Right cardiac atrium (tissue), 5 donors: Measurements from ENCODE around the gene PRRT1B. TPM values are rescaled to one million over a fixed set of nuclear protein-coding genes. Genes with fewer than 3 reads are reported as not detected.

Experiments used
- ATAC-seq, 2 donors: fragments of 200-7000 bp; cut with Tn5 transposase; one replicate each; pipeline versions ENCODE4 v1.8.0 to v1.9.1; 2020; ENCODE audit warnings: moderate library complexity in 2 of 2, mild to moderate bottlenecking in 1 of 2
- DNase-seq, 3 donors: peaks; one replicate each; pipeline ENCODE4 v3.0.0-alpha.2; 2020
- H3K27ac ChIP-seq: one replicate; pipeline ENCODE4 v1.5.1; 2013; ENCODE audit warnings: mild to moderate bottlenecking, low read length, control low read depth, moderate library complexity
- H3K27me3 ChIP-seq: one replicate; pipeline ENCODE4 v1.6.1; 2013; ENCODE audit not compliant: control insufficient read depth, insufficient read depth
- H3K4me1 ChIP-seq: one replicate; pipeline ENCODE4 v1.6.1; 2013; ENCODE audit warnings: low read length; ENCODE audit not compliant: control insufficient read depth, insufficient read depth
- H3K4me3 ChIP-seq: one replicate; pipeline ENCODE4 v1.5.1; 2013; ENCODE audit warnings: low read length, control low read depth
- H3K9me3 ChIP-seq: one replicate; pipeline ENCODE4 v1.6.1; 2013; ENCODE audit warnings: low read length; ENCODE audit not compliant: control insufficient read depth
- WGBS: extraction: QIAGEN DNeasy Blood & Tissue Kit; methylation state at CpG from one replicate; pipeline ENCODE4 v1.1.7; 2013; 5-methylcytosine and 5-hydroxymethylcytosine counted together
- intact Hi-C, 4 donors: fragments of 100-400 bp; cut with DNase I; formaldehyde crosslinking; loops; one replicate each; pipeline versions ENCODE4 v1.11.0 to v1.14.0; 2022 to 2023
- polyA plus RNA-seq: library from polyadenylated mRNA; stranded (reverse); fragments of 200-250 nt; gene quantifications from one replicate; pipeline ENCODE4 v1.2.3, GENCODE V29; 2013
- total RNA-seq, 4 donors: library from RNA; stranded (reverse); fragmentation: NEBNext Ultra II Directional; extraction: Animal tissue kit (Norgen Biotek cat#: 25700); gene quantifications; one replicate each; pipeline ENCODE4 v1.2.1, GENCODE V29; 2021
- donor health status: healthy with polysubstance abuse.
- donor health status: DM: no; HTN: yes; CAD: no.
- donor health status: DM: no; HTN: no; CAD: no.
- donor health status: DM: no; HTN: yes; CAD: no; lungs with severe emphysema.
- donor health status: DM: yes; HTN: yes; CAD: no.

PRRT1B gene
- total and polyA plus RNA-seq, 5 donors: not detected

DNA sequence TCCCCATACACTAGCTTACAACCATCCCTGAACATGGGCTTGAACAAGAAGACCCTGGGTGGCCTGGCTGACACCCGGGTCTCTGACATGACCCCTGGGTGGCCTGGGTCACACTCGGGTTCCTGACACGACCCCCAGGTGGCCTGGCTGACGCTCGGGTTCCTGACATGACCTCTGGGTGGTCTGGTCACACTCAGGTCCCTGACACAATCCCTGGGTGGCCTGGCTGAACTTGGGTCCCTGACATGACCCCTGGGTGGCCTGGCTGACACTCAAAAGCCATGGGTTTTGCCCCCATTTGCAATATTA, 38.0 kb downstream of the PRRT1B start:
- Histone ChIP-seq H3K4me3 (no peak overlapping the region), H3K4me1 (peaks cover 5% of the 10 kb centered on the region), H3K9me3 (no peaks in the 10 kb centered on the region), H3K27me3 (no peaks in the 10 kb centered on the region), H3K27ac (no peak overlapping the region)
- WGBS: 70% methylated on average over 5 of the region's 5 CpGs
- DNase-seq (no peak), ATAC-seq (no peak)
- intact Hi-C loops: no loop called here

DNA sequence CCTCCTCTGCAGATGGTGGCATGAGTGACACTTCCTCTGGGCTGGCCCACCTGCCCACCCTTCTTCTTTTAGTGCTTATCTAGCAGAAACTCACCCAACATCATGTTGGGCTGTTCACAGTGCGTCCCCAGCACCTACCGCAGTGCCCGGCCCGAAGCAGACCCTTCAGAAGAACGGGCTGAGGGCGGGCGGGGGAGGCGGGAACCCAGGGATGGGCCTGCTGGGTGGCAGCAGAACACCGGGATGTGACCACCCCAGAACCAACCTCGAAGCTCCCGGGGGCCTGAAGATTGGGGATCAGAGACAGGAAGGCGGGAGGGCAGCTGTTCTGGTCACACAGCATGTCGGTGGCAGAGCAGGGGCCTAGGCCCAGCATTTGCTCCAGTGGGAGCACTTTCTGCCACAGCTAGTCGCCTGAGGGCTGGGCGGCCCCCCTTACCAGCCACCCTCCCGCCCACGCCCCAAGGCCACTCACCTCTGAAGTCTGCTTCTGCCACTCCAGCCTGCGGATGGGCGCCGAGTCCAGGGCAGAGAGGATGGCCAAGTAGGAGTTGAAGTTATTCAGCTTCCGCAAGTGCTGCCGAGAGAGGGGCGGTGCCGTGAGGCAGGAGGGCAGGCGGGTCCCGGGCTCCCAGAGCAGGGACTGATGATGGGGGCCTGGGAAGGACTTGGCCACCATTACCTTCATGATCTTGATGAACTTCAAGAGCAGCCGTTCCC, 38.7 kb downstream of the PRRT1B start:
- 93% methylated on average over 27 of the region's 27 CpGs for WGBS
- no peak overlapping the region for H3K27ac ChIP-seq
- DNase-seq: no peak
- intact Hi-C loops: no loop called here
- no peaks in the 10 kb centered on the region for H3K27me3 ChIP-seq
- no peaks in the 10 kb centered on the region for H3K9me3 ChIP-seq
- H3K4me1 ChIP-seq: peaks cover 5% of the 10 kb centered on the region
- H3K4me3 ChIP-seq: no peak overlapping the region
- ATAC-seq: no peak

DNA sequence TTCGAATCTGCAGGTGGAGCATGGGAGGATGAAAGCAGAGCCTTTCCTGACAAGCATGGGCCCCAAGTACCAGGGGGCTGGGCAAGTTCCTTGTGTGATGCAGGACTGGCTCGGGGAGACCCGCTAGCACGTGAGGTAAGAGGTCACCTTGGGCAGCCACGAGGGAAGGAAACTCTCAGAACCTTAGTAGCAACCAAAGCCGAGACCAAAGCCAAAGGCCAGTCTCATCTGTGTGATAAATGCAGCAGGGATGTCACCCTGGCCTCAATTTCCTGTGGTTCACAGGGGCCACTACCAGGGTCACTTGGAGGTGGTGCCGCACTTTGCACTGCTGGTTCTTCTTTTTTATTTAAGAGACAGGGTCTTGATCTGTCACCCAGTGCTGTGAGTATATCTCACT, 39.5 kb downstream of the PRRT1B start:
- Histone ChIP-seq H3K27ac (no peak overlapping the region), H3K9me3 (no peaks in the 10 kb centered on the region), H3K4me1 (peaks cover 9% of the 10 kb centered on the region), H3K4me3 (no peak overlapping the region), H3K27me3 (no peaks in the 10 kb centered on the region)
- DNase-seq: no peak
- intact Hi-C loops: no loop called here
- 81% methylated on average over 7 of the region's 7 CpGs for WGBS
- no peak for ATAC-seq

DNA sequence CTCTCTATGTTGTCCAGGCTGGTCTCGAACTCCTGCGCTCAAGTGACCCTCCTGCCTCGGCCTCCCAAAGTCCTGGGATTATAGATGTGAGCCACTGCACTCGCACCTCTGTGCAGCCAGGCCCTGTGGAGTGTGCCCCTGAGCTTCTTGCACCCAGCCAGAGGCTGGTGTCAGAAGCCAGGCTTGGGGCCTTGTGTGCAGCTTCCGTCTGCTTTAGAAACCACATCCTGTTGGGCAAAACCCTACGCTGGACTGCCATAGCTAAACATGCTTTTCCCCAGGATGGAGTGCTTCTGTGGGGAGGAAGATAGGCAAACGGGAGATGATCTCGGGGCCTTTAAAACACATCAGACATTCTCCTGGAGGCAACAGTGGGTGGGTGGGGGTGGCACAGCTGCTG, 40.1 kb downstream of the PRRT1B start:
- peak in 1 of 3 donors; percentile 66 for DNase-seq
- intact Hi-C loops: no loop called here
- Histone ChIP-seq H3K4me1 (peaks cover 7% of the 10 kb centered on the region), H3K27me3 (no peaks in the 10 kb centered on the region), H3K9me3 (no peaks in the 10 kb centered on the region), H3K27ac (no peak overlapping the region), H3K4me3 (no peak overlapping the region)
- WGBS: 69% methylated on average over 8 of the region's 8 CpGs
- peak in 1 of 2 donors; percentile 25 for ATAC-seq

DNA sequence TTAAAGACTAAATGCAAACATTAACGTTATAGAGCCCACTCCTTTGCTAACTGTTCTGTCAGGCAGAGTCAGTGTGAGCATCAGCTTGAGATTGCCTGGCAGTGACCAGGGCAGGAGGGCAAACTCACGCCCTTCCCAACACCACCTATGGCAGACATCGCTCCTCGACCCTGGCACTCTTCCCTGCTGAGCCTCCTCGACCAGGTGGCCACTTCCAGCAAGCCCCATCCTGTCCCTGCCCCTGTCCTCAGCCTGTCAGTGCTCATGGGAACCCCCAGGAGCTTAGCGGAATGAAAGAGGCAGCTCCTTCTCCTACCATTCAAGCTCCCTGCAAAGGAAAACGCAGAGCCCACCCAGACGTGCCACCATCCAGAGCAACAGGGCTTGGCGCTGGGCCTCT, 42.0 kb downstream of the PRRT1B start:
- intact Hi-C loops: no loop called here
- Histone ChIP-seq H3K27ac (no peak overlapping the region), H3K27me3 (no peaks in the 10 kb centered on the region), H3K9me3 (no peaks in the 10 kb centered on the region), H3K4me1 (peaks cover 7% of the 10 kb centered on the region), H3K4me3 (no peak overlapping the region)
- DNase-seq (peak in 1 of 3 donors; percentile 45), ATAC-seq (no peak)
- 83% methylated on average over 9 of the region's 9 CpGs for WGBS

DNA sequence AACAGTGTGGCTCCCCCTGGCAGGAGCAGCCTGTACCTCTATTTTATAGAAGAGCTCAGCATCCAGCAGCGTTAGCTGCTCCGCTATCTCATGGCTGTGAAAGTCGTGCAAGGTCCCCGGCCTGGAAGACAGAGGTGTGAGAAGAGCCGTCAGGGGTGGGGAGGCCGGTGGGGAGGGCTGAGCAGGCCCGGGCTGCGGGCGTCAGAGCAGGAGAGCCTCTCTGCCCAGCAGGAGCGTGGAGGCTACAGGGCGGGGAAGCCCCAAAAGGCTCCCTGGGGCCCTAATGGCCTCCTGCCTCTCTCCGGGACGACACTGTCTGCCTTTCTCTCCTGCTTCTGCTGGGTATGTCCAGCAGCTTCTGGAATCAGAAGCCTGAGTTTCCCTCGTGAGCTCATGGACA, 42.6 kb downstream of the PRRT1B start:
- Histone ChIP-seq H3K4me1 (peaks cover 7% of the 10 kb centered on the region), H3K9me3 (no peaks in the 10 kb centered on the region), H3K27me3 (no peaks in the 10 kb centered on the region), H3K27ac (peak overlapping the region; percentile 43), H3K4me3 (no peak overlapping the region)
- 65% methylated on average over 14 of the region's 14 CpGs for WGBS
- peak in 1 of 3 donors; percentile 66 for DNase-seq
- peak; percentile 39 to 41 for ATAC-seq
- intact Hi-C loops: no loop called here

DNA sequence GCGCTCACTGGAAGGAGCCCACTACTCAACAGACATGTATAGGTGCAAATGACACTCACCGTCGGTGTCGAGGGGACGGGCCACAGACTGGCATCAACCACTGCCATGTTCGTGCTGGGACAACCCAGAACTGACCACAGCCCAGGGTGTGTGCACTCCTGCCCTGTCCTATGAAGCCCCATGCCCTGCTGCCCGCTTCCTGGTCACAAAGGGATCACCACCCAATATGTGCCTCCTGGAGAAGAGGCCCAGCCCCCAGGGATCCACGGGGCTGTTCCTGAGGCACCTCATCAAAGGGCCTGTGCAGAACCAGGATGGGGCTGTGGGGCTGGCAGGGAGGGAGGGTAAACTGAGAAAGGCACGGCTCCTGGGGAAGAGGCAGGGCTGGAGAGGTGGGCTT, 43.1 kb downstream of the PRRT1B start:
- WGBS: 89% methylated on average over 9 of the region's 9 CpGs
- peak overlapping the region; percentile 43 for H3K27ac ChIP-seq
- ATAC-seq (no peak), DNase-seq (peak in 2 of 3 donors; percentile 38 to 41)
- no peaks in the 10 kb centered on the region for H3K27me3 ChIP-seq
- H3K4me3 ChIP-seq: no peak overlapping the region
- H3K4me1 ChIP-seq: peaks cover 7% of the 10 kb centered on the region
- intact Hi-C loops: no loop called here
- no peaks in the 10 kb centered on the region for H3K9me3 ChIP-seq

DNA sequence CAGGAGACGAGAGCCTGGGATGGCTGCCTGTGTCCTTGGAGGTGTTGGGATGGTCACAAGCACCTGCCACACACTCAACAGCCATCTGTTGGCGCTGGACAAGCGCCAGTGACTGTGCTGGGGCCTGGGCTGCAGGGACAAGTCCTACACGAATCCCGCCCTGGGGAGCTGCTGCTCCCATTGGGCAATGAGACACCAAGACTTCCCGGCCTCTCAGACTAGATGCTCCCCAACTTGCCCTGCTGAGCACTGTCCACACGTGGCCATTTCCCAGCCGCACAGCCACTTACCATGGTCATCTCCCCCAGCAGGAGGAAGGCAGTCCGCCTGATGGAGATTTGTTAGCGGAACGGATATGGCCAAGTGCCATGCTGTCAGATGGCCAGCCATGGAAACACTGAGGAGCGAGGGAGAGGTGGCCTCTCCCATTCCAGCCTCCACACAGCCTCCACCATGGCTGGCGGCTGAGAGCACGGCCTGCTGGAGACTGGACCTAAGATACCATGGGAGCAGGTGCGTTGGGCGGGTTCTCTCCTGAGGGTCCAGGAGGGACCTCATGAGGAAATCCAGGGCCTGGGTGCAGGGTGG, 43.9 kb downstream of the PRRT1B start:
- intact Hi-C loops: no loop called here
- Histone ChIP-seq H3K4me1 (peaks cover 7% of the 10 kb centered on the region), H3K4me3 (no peak overlapping the region), H3K27me3 (no peaks in the 10 kb centered on the region), H3K27ac (peak overlapping the region; percentile 43), H3K9me3 (no peaks in the 10 kb centered on the region)
- DNase-seq: peak; percentile 55 to 83 (median 82)
- ATAC-seq: peak; percentile 28 to 41
- WGBS: 73% methylated on average over 16 of the region's 16 CpGs

DNA sequence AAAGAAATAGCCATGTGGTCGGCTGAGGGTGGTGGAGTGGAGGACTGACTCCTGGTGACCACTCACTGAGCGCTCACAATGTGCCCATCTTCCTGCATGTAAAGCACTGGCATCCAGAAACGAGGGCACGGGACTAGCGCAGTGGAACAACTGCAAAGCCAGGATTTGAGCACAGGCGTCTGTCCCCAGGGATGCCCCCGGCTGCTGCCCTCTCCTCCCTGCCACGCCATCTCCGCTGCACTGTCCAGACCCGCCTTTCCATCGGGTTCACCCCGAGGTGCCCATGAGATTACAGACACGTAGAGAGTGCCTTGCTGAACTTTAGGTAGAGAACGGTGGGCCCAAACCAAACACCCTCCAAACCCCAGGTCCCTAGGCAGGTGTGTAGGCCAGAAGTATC, 44.7 kb downstream of the PRRT1B start:
- Histone ChIP-seq H3K4me1 (peaks cover 7% of the 10 kb centered on the region), H3K4me3 (no peak overlapping the region), H3K9me3 (no peaks in the 10 kb centered on the region), H3K27me3 (no peaks in the 10 kb centered on the region), H3K27ac (no peak overlapping the region)
- intact Hi-C loops: loop anchor here in 3 of 4 donors (2.0 to 5.0 kb wide), 2 partner anchors 149 to 152 kb away; partner anchors contain the start of gene RAPGEF1 (in 2 of the 3)
- ATAC-seq: no peak
- 93% methylated on average over 14 of the region's 14 CpGs for WGBS
- DNase-seq: peak in 1 of 3 donors; percentile 34

DNA sequence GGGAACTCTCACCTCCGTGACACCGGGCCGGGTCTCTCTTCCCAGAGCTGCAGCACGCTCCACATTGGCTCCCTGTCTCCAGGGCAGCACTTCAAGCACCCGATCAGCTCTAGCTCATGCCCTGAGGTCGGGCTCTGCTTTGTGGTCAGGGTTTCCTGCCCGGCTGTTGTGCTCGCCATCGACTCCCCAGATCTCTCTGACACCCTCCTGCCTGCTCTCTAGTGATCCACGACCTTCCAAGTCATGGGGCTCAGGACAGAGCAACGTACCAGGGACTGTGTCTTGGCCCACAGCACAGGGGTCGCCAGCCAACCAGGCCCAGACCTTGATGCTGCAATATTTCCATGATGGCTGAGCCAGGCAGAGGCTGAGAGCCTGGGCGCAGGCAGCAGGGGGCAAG, 45.1 kb downstream of the PRRT1B start:
- H3K27ac ChIP-seq: no peak overlapping the region
- H3K4me1 ChIP-seq: peaks cover 7% of the 10 kb centered on the region
- no peaks in the 10 kb centered on the region for H3K27me3 ChIP-seq
- no peak overlapping the region for H3K4me3 ChIP-seq
- WGBS: 83% methylated on average over 13 of the region's 13 CpGs
- no peak for ATAC-seq
- peak in 1 of 3 donors; percentile 47 for DNase-seq
- no peaks in the 10 kb centered on the region for H3K9me3 ChIP-seq
- intact Hi-C loops: loop anchor here in 3 of 4 donors (2.0 to 5.0 kb wide), 2 partner anchors 148 to 152 kb away; partner anchors contain the start of gene RAPGEF1 (in 2 of the 3)
